AG10803 (cell line): ENCODE measurements around the gene SYNE1.
"Not testable (repeated sequence)": the region's sequence is repeated elsewhere in the genome, so short reads cannot be mapped to it uniquely, and the experiment has no call there.

Experiments
- DNase-seq: peaks from one replicate; pipeline ENCODE4 v3.0.0; 2010; ENCODE audit warnings: low read depth
- H3K4me3 ChIP-seq: 2 replicates; pipeline ENCODE4 v1.5.1; 2011; ENCODE audit warnings: mild to moderate bottlenecking, low read length, control low read depth
- CTCF ChIP-seq: conservative IDR thresholded peaks from 2 replicates; pipeline ENCODE4 v1.5.1; 2011; ENCODE audit warnings: mild to moderate bottlenecking, low read length, control low read depth, inconsistent platforms

Gene SYNE1

GRCh38 chr6:152636609-152637295 lies 410 bp downstream of the SYNE1 start:
- DNase-seq, result no peak
- TF ChIP-seq CTCF, result no peak
- H3K4me3 ChIP-seq, result peak overlapping the region; percentile 80

DNA sequence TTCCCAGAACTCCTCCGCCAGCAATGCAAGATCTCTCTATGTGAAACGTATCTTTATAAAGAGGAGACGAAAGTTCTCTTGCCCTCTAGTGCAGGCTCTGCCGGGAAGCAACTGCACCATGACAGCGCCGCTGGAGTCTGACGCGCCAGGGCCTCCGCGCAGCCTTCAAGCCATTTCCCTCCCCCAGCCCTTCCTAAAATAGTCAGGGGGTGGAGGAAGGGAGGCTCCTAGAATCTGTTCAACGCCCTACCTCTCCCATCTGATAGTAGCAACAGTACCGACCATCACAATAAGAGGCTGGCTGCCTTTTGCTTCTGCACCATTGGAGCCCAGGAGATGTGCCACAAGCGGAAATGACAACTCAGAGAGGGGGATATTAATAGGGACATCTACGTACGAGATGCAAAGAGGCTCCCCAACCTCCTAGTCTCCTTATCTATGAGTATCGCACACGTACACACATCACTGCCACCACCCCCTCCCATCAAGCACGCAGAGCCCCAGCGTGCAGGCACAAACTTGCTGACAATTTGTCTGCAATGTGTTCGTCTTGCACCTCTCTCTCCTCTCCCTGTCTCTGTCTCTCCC lies 1.0 kb downstream of the SYNE1 start:
- TF ChIP-seq CTCF, result no peak
- H3K4me3 ChIP-seq, result peak overlapping the region; percentile 80
- peak; percentile 34 for DNase-seq

DNA sequence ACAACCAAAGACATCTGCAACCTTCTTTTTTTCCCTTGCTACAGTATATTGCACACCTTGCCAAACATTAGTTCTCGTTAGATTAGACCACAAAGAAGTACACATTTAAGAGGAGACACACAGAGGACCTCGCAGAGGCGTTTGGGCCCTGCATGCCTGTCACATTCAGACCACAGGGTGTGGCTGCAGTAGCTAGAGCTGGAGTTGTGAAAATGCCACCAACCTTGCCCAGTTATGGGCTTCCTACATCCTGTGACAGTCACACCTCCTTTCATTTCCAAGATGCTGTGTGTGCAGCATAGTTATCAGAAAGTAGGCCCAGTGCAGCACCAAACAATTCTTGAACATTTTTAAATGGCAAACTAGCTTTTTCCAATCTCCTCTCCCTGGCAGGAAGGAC lies 2.4 kb downstream of the SYNE1 start:
- no peak overlapping the region for H3K4me3 ChIP-seq
- peak; percentile 1 for DNase-seq
- no peak for TF ChIP-seq CTCF

DNA sequence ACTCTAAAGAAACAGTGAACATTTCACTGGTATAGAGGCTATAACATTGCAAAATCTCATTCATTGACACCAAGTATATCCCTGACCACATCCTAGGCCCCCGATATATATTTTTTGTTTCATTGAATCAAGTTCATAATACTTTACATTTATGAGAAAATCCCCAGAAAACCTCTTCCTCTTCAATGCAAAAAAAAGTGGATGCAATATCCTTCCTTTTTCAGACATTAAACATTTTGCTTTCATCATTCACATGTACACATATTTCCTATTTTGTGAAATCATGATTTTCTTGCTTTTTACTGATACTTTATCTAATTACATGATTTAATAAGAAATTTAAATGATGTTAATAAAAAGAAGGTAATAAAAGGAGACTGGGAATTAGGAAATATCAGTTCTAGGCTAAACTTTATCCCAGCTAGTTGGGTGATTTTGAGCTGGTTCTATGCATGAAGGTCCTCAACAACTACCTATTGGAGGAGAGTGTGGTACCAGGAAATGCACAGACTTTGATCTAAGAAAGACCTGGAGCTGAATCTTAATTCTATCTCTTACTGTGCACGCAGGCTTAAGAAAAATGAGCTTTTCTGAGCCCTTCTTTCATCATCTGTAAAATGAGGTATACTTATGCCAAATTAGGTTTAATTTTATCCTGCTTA lies 4.9 kb downstream of the SYNE1 start:
- H3K4me3 ChIP-seq, result no peak overlapping the region
- DNase-seq, result no peak
- TF ChIP-seq CTCF, result no peak

- DNase-seq, result no peak
- no peak for TF ChIP-seq CTCF
- no peak overlapping the region for H3K4me3 ChIP-seq
Observed at GRCh38 chr6:152631376-152631775, 5.8 kb downstream of the SYNE1 start.

GRCh38 chr6:152630832-152631231 lies 6.3 kb downstream of the SYNE1 start:
- H3K4me3 ChIP-seq, result no peak overlapping the region
- DNase-seq, result no peak
- no peak for TF ChIP-seq CTCF

GRCh38 chr6:152625213-152625612 lies 11.9 kb downstream of the SYNE1 start:
- no peak overlapping the region for H3K4me3 ChIP-seq
- DNase-seq, result no peak
- no peak for TF ChIP-seq CTCF

- not testable (repeated sequence) for DNase-seq, H3K4me3 ChIP-seq
Observed at GRCh38 chr6:152614776-152615175, 22.4 kb downstream of the SYNE1 start.
